ENCODE results near the gene PIP4P1.
A peak's percentile ranks its signal among the peaks of the same experiment; 100 is the strongest.
"Not testable (repeated sequence)": the region's sequence is repeated elsewhere in the genome, so short reads cannot be mapped to it uniquely, and the experiment has no call there.

The PIP4P1 gene

GRCh38 chr14:20477211-20477876 lies 16.1 kb upstream of the PIP4P1 start:
- DNase-seq (ENCODE audit: low read depth in 1 of 2, low spot score in 1 of 2) = no peak

DNA sequence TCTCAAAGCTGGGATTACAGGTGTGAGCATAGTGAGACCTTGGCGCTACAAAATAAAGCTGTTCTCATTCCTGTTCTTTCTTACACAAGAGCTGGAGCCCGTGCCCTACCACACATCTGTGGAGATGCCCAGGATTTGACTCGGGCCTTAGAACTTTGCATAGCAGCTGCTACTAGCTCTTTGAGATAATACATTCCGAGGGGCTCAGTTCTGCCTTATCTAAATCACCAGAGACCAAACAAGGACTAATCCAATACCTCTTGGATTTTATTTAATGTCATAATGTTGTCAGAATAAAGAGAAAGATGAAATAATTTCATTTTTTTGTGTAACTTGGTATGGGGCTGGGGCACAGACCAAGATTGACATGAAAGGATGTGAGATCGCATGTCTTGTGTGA lies 15.5 kb upstream of the PIP4P1 start:
- no peak for DNase-seq (ENCODE audit: low read depth in 1 of 2, low spot score in 1 of 2)

DNA sequence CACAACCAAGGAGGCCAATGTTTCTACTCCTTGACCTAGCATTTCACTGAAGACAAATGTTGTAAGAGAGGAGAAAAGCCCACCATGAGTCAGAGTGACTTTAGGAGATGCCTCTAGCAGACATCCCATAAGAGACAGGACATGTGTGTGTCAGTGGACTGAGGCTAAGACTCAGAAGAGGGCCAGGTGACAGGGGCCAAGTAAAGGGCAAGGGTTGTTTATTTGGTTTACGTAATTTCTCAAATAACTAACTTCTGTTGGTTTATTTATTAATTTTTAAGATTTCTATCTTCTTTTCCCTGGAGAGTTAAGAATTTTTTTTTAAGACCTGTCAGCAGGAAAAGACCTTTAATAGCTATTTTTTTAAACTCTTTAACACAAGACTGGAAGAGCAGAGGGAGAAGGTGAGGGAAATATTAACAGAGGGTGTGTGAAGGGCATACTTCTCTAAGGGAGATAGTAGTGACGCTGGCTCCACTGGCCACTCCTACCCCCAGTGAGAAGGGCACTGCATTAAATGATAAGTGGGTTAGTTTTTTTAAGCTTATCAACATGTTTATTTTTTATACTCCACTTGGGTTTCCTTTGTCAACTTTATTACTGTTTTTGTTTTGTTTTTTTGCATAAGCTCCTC lies 11.4 kb upstream of the PIP4P1 start:
- DNase-seq (ENCODE audit: low read depth in 1 of 2, low spot score in 1 of 2) = no peak

DNA sequence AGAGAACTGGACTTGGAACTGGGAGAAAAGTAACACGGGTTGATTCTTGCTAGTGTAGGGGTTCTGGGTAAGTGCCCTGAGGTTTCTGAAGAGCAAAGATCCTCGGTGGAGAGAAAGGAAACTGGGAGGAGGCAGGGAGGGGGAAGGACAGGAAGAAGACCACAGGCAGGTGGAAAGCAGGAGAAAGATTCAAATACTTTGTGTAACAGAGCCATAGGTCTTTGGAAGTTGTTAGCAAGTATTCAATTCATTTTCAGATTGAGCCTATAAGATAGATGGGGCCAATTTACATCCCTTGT lies 9.3 kb upstream of the PIP4P1 start:
- DNase-seq (ENCODE audit: low read depth in 1 of 2, low spot score in 1 of 2) = no peak

GRCh38 chr14:20469890-20470602 lies 8.8 kb upstream of the PIP4P1 start:
- DNase-seq (ENCODE audit: low read depth in 1 of 2, low spot score in 1 of 2) = peak; percentile 10 to 25

- peak; percentile 74 to 76 for DNase-seq (ENCODE audit: low read depth in 1 of 2, low spot score in 1 of 2)
These were observed 8.1 kb upstream of the PIP4P1 start, which contains the start of gene PNP for GRCh38 chr14:20469242-20469889. PNP (plus strand) TSS chr14:20469406; CDS start chr14:20469525, 119 bp downstream.

DNA sequence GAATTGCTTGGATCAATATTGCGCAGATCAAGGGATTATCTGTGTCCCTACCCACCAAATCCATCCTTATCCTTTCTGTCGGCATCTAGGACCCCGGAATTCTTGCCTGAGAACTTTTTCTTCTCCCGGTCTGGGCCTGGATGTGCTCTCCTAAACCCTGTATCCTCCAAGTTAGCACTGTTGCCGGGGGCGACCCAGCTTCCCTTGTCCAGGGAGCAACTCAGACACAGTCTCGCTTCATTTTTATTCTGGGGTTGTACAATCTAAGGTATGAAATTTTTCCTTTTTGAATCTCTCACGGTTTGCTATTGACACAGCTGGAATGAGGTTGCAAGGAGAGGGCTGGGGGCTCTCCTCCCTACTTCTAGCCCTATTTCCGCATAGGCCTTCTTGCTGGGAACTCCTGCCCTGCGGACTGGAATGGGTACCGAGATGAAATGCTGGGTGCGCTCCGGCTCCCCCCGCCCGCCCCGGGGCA lies 7.6 kb upstream of the PIP4P1 start:
- no peak for DNase-seq (ENCODE audit: low read depth in 1 of 2, low spot score in 1 of 2)

DNA sequence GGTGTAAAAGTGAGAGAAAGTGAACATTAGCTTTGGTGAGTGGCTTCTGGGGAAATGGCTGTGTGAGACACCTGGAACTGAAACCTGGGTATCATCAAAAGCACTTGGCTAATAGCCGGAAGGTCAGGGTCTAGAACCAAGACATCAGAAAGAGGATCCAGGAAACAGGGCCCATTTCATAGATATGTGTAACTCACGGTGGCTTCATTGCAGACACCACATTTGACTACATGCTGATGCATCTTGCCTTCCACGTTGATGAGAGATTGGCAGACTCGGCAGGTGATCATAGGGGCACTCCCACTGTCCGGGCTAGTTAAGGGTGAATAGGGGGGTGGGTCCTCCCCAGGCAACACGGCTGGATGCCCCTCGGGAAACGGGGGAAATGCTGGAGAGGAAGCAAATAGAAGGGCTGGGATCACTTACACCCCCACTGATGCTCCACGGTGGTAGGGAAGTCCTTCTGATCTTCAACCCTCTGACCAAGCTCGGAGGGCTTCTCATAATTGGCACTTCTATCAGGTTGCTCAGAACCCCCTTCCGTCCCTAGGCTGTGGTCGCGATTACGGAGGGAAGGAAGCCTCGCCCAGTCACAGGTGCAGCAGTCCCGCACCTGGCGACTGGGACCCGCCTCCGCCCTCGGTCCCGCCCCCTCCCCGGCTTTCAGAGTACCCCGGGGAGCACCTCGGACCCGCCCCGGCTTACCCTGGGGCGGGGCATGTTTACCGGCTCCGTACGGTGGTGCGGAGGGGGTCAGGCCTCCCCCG lies 593 bp downstream of the PIP4P1 start:
- DNase-seq (ENCODE audit: low read depth in 1 of 2, low spot score in 1 of 2) = peak; percentile 27 to 31

GRCh38 chr14:20458031-20458789 lies 3.0 kb downstream of the PIP4P1 start:
- no peak for DNase-seq (ENCODE audit: low read depth in 1 of 2, low spot score in 1 of 2)

DNA sequence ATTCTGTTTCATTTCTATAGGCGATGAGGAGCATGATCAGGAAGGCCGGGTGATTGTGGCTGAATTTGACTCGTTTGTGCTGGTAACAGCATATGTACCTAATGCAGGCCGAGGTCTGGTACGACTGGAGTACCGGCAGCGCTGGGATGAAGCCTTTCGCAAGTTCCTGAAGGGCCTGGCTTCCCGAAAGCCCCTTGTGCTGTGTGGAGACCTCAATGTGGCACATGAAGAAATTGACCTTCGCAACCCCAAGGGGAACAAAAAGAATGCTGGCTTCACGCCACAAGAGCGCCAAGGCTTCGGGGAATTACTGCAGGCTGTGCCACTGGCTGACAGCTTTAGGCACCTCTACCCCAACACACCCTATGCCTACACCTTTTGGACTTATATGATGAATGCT lies 4.3 kb downstream of the PIP4P1 start:
- no peak for DNase-seq (ENCODE audit: low read depth in 1 of 2, low spot score in 1 of 2)

DNA sequence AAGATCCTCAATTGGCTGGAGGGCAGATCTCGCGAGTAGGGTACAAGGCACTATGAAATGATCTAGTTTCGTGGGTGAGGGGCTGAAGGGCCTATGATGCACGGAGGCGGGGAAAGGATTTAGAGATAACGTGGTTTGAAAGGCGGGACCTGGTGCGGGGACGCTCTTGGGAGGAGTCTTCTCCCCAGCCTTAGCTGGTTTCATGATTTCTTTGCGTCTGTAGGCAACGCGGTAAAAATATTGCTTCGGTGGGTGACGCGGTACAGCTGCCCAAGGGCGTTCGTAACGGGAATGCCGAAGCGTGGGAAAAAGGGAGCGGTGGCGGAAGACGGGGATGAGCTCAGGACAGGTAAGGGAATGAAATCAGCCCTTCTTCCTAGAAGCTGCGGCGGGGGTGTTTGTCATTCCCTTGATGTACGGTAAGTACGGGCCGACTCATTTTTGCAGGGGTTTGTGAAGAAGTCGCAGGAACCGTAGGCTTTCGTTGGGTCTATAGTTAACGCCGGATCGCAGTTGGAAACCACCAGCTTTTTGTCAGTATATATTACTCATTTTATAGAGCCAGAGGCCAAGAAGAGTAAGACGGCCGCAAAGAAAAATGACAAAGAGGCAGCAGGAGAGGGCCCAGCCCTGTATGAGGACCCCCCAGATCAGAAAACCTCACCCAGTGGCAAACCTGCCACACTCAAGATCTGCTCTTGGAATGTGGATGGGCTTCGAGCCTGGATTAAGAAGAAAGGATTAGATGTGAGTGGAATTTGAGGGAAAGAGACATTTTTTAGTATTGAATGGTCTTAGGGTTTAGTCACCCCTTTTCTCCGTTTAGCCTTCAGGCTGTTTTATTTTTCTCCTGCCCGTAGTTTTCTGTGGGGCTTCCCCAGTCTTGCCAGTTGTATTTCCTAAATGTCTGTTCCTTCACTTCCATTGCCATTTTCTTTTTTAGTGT lies 5.6 kb downstream of the PIP4P1 start:
- DNase-seq (ENCODE audit: low read depth in 1 of 2, low spot score in 1 of 2) = no peak

GRCh38 chr14:20454516-20455354 lies 6.5 kb downstream of the PIP4P1 start, which contains the start of the genes APEX1 and OSGEP:
APEX1 (plus strand) TSS chr14:20455226; CDS start chr14:20455646, 420 bp downstream.
OSGEP (minus strand) TSS chr14:20454812; CDS start chr14:20454683, 129 bp downstream.
- DNase-seq (ENCODE audit: low read depth in 1 of 2, low spot score in 1 of 2) = peak; percentile 89 to 94

- DNase-seq (ENCODE audit: low read depth in 1 of 2, low spot score in 1 of 2) = not testable (repeated sequence)
These were observed 8.4 kb downstream of the PIP4P1 start for GRCh38 chr14:20452831-20453230.

- no peak for DNase-seq (ENCODE audit: low read depth in 1 of 2, low spot score in 1 of 2)
These were observed 14.3 kb downstream of the PIP4P1 start for GRCh38 chr14:20446889-20447288.

DNA sequence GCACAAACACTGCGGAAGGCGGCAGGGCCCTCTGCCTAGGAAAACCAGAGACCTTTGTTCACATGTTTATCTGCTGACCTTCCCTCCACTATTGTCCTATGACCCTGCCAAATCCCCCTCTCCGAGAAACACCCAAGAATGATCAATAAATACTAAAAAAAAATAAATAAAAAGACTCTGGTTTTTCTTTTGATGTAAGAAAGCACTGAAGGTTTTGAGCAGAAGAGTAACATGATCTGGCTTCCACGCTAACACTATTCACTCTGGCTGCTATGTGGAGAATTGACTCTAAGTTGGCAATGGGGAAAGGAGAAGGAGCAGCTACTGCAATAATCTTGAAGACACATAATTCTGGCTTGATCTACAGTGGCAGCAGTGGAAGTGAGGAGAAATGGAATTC lies 17.6 kb downstream of the PIP4P1 start:
- not testable (repeated sequence) for DNase-seq (ENCODE audit: low read depth in 1 of 2, low spot score in 1 of 2)

- no peak for DNase-seq (ENCODE audit: low read depth in 1 of 2, low spot score in 1 of 2)
These were observed 19.8 kb downstream of the PIP4P1 start for GRCh38 chr14:20441461-20441860.

GRCh38 chr14:20440882-20441281 lies 20.4 kb downstream of the PIP4P1 start:
- no peak for DNase-seq (ENCODE audit: low read depth in 1 of 2, low spot score in 1 of 2)

DNA sequence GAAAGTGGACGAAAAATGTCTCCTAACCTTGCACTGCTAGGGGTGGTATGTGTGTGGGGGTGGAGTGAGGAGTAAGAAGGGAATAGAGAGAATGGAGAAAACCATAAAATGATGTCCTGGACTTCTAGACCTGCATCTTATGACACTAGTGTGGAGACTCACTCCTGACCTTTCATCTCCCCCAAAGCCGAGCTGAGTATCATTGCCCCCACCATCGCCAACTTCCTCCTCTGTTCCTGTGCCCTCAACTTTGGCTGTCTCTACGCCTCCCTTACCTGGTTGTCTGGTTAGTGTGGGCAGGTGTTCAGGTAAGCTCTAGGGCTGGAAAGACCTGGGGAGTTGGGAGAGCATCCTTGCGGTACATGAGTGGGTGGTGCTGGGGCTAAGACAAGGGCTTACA lies 20.8 kb downstream of the PIP4P1 start:
- DNase-seq (ENCODE audit: low read depth in 1 of 2, low spot score in 1 of 2) = no peak

Data from stimulated activated CD4-positive, alpha-beta T cell treated with anti-CD3 and anti-CD28 coated beads, Interleukin-15, amount 100 ng/mL, for 1 hour (primary cell).